HEK293 (cell line): ENCODE results near the gene PTDSS2.

Experiments
- IKZF3 ChIP-seq: fragments of 450-650 bp; IDR thresholded peaks from 2 replicates; pipeline ENCODE4 v1.5.0; 2018; ENCODE audit warnings: missing biosample characterization, mild to moderate bottlenecking, missing genetic modification characterization, moderate library complexity
- KLF10 ChIP-seq: fragments of 450-650 bp; IDR thresholded peaks from 2 replicates; pipeline ENCODE4 v1.5.1; 2018; ENCODE audit warnings: missing biosample characterization, mild to moderate bottlenecking, missing genetic modification characterization
- KLF16 ChIP-seq: fragments of 450-650 bp; formaldehyde crosslinking; IDR thresholded peaks from 2 replicates; pipeline ENCODE4 v1.5.1; 2017; ENCODE audit warnings: missing biosample characterization, missing genetic modification characterization
- KLF7 ChIP-seq: fragments of 450-650 bp; formaldehyde crosslinking; IDR thresholded peaks from 2 replicates; pipeline ENCODE4 v1.5.1; 2016; ENCODE audit warnings: missing biosample characterization, missing genetic modification characterization, borderline replicate concordance
- MEIS1 ChIP-seq: sonication (generic); formaldehyde crosslinking; IDR thresholded peaks from 2 replicates; pipeline ENCODE4 v1.8.1; 2022; ENCODE audit warnings: missing genetic modification reagents, mild to moderate bottlenecking, borderline replicate concordance
- PBX3 ChIP-seq: sonication (generic); formaldehyde crosslinking; IDR thresholded peaks from 2 replicates; pipeline ENCODE4 v1.8.1; 2022; ENCODE audit warnings: mild to moderate bottlenecking, moderate library complexity, missing genetic modification reagents
- YY1 ChIP-seq: fragments of 450-650 bp; formaldehyde crosslinking; IDR thresholded peaks from 2 replicates; pipeline ENCODE4 v1.5.1; 2018; ENCODE audit warnings: missing biosample characterization, missing genetic modification characterization
- ZBTB26 ChIP-seq: fragments of 450-650 bp; formaldehyde crosslinking; optimal IDR thresholded peaks from 2 replicates; pipeline ENCODE3; 2016; ENCODE audit warnings: missing biosample characterization, mild to moderate bottlenecking, missing genetic modification characterization
- ZEB2 ChIP-seq: fragments of 450-650 bp; formaldehyde crosslinking; IDR thresholded peaks from 2 replicates; pipeline ENCODE4 v1.5.1; 2016; ENCODE audit warnings: missing biosample characterization, missing genetic modification characterization
- ZNF140 ChIP-seq: fragments of 450-650 bp; formaldehyde crosslinking; IDR thresholded peaks from 2 replicates; pipeline ENCODE4 v1.5.1; 2016; ENCODE audit warnings: missing biosample characterization, missing genetic modification characterization
- ZNF184 ChIP-seq: fragments of 450-650 bp; IDR thresholded peaks from 2 replicates; pipeline ENCODE4 v1.5.1; 2018; ENCODE audit warnings: missing biosample characterization, mild to moderate bottlenecking, missing genetic modification characterization
- ZNF19 ChIP-seq: fragments of 450-650 bp; formaldehyde crosslinking; IDR thresholded peaks from 2 replicates; pipeline ENCODE4; 2016; ENCODE audit warnings: missing biosample characterization, missing genetic modification characterization, low read depth
- ZNF2 ChIP-seq: fragments of 450-650 bp; formaldehyde crosslinking; IDR thresholded peaks from 2 replicates; pipeline ENCODE4 v1.5.1; 2016; ENCODE audit warnings: missing biosample characterization, missing genetic modification characterization
- ZNF292 ChIP-seq: fragments of 450-650 bp; formaldehyde crosslinking; IDR thresholded peaks from 2 replicates; pipeline ENCODE4 v1.5.1; 2016; ENCODE audit warnings: low read depth, missing biosample characterization, missing genetic modification characterization, borderline replicate concordance
- ZNF366 ChIP-seq: fragments of 450-650 bp; formaldehyde crosslinking; conservative IDR thresholded peaks from 2 replicates; pipeline ENCODE4 v1.5.1; 2016; ENCODE audit warnings: missing biosample characterization, missing genetic modification characterization
- ZNF391 ChIP-seq: fragments of 450-650 bp; formaldehyde crosslinking; IDR thresholded peaks from 2 replicates; pipeline ENCODE4 v1.5.1; 2016; ENCODE audit warnings: low read depth, missing biosample characterization, missing genetic modification characterization, borderline replicate concordance
- ZNF404 ChIP-seq: fragments of 450-650 bp; formaldehyde crosslinking; IDR thresholded peaks from 2 replicates; pipeline ENCODE4 v1.5.1; 2017; ENCODE audit warnings: missing biosample characterization, missing genetic modification characterization
- ZNF501 ChIP-seq: fragments of 450-650 bp; formaldehyde crosslinking; IDR thresholded peaks from 2 replicates; pipeline ENCODE4 v1.5.1; 2016; ENCODE audit warnings: missing biosample characterization, missing genetic modification characterization
- ZNF548 ChIP-seq: fragments of 450-650 bp; formaldehyde crosslinking; IDR thresholded peaks from 2 replicates; pipeline ENCODE4 v1.5.1; 2016; ENCODE audit warnings: missing biosample characterization, missing genetic modification characterization
- ZNF600 ChIP-seq: fragments of 450-650 bp; formaldehyde crosslinking; IDR thresholded peaks from 2 replicates; pipeline ENCODE4 v1.5.1; 2016; ENCODE audit warnings: missing biosample characterization, missing genetic modification characterization
- ZNF629 ChIP-seq: fragments of 450-650 bp; formaldehyde crosslinking; IDR thresholded peaks from 2 replicates; pipeline ENCODE4 v1.5.1; 2017; ENCODE audit warnings: missing biosample characterization, missing genetic modification characterization
- ZNF660 ChIP-seq: fragments of 450-650 bp; IDR thresholded peaks from 2 replicates; pipeline ENCODE4 v1.5.1; 2018; ENCODE audit warnings: missing biosample characterization, mild to moderate bottlenecking, missing genetic modification characterization
- ZNF692 ChIP-seq: fragments of 450-650 bp; formaldehyde crosslinking; IDR thresholded peaks from 2 replicates; pipeline ENCODE4 v1.5.1; 2016; ENCODE audit warnings: missing biosample characterization, missing genetic modification characterization
- ZNF76 ChIP-seq: fragments of 450-650 bp; formaldehyde crosslinking; IDR thresholded peaks from 2 replicates; pipeline ENCODE4; 2016; ENCODE audit warnings: low read depth, missing biosample characterization, missing genetic modification characterization, borderline replicate concordance
- ZXDB ChIP-seq: fragments of 450-650 bp; formaldehyde crosslinking; IDR thresholded peaks from 2 replicates; pipeline ENCODE4 v1.5.1; 2016; ENCODE audit warnings: missing biosample characterization, missing genetic modification characterization
- TF ChIP-seq, protein P1 (sequence below): fragments of 450-650 bp; formaldehyde crosslinking; IDR thresholded peaks from 2 replicates; pipeline ENCODE4 v1.5.1; 2016; ENCODE audit warnings: missing biosample characterization, missing genetic modification characterization
- TF ChIP-seq, protein P2 (sequence below): fragments of 450-650 bp; formaldehyde crosslinking; IDR thresholded peaks from 2 replicates; pipeline ENCODE4 v1.5.1; 2016; ENCODE audit warnings: missing biosample characterization, missing genetic modification characterization, low read depth
- TF ChIP-seq, protein P3 (sequence below): fragments of 450-650 bp; formaldehyde crosslinking; IDR thresholded peaks from 2 replicates; pipeline ENCODE4 v1.5.1; 2017; ENCODE audit warnings: missing biosample characterization, missing genetic modification characterization

Gene PTDSS2

DNA sequence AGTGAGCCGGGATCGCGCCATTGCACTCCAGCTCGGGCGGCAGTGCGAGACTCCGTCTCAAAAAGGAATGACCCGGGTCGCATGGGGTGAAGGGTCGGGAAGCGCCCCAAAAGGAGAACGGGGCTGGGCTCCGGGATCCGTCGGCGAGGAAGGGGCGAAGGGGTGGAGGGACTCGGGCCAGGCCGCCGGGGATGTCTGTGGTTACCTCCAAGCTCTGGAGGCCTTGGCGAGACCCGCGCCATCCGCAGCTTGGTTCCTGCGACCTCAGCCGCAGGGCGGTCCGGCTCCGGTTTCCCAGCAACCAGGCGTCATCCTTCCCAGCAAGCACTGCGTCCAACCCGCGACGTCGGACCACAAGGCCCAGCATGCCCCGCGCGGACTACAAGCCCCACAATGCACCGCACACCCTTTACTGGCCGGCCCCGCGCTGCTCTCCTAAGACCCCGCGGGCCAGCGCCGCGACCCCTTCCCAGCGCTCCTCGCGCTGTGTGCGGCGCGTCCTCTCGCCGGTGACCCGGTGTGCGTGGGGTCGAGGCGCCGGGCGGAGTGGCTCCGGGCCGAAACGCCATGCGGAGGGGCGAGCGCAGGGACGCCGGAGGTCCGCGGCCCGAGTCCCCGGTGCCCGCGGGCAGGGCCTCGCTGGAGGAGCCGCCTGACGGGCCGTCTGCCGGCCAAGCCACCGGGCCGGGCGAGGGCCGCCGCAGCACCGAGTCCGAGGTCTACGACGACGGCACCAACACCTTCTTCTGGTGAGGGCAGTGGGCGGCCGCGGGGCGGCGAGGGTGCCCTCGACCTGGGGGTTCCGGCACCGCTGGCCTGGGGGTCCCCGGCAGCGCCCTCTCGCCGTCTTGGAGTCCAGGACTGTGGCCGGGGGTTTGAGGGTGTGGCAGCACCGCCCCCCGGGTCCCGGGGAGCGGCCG, at the start of gene PTDSS2 (continued):
- peak; percentile 52; the same call in 1 of the 2 replicates for TF ChIP-seq YY1 (tag by site-specific recombination)
- no peak for TF ChIP-seq KLF16 (tag by site-specific recombination)
- TF ChIP-seq ZNF629 (tag by site-specific recombination), result peak; percentile 30; the same call in 1 of the 2 replicates
- TF ChIP-seq ZNF292 (tag by site-specific recombination), result no peak
- TF ChIP-seq ZNF692 (tag by site-specific recombination), result peak; percentile 43
- no peak for TF ChIP-seq ZNF19 (tag by site-specific recombination)
- TF ChIP-seq ZEB2 (tag by site-specific recombination), result peak; percentile 32; the same call in 1 of the 2 replicates
- TF ChIP-seq IKZF3 (tag by site-specific recombination), result no peak
- TF ChIP-seq KLF10 (tag by site-specific recombination), result peak; percentile 32; the same call in 1 of the 2 replicates
- TF ChIP-seq ZNF501, result 0 out of 2 replicates have a peak, but pooled peaks have one; percentile 43
- no peak for TF ChIP-seq KLF7 (tag by site-specific recombination)
- TF ChIP-seq ZNF391 (tag by site-specific recombination), result 0 out of 2 replicates have a peak, but pooled peaks have one; percentile 18
- TF ChIP-seq MEIS1 (CRISPR knock-in tag), result no peak
- TF ChIP-seq ZXDB (tag by site-specific recombination), result peak; percentile 84
- TF ChIP-seq ZNF76 (tag by site-specific recombination), result peak; percentile 100
- 0 out of 2 replicates have a peak, but pooled peaks have one; percentile 56 for TF ChIP-seq ZNF184 (tag by site-specific recombination)
- TF ChIP-seq ZNF366 (tag by site-specific recombination), result no peak
- TF ChIP-seq, protein P1, sequence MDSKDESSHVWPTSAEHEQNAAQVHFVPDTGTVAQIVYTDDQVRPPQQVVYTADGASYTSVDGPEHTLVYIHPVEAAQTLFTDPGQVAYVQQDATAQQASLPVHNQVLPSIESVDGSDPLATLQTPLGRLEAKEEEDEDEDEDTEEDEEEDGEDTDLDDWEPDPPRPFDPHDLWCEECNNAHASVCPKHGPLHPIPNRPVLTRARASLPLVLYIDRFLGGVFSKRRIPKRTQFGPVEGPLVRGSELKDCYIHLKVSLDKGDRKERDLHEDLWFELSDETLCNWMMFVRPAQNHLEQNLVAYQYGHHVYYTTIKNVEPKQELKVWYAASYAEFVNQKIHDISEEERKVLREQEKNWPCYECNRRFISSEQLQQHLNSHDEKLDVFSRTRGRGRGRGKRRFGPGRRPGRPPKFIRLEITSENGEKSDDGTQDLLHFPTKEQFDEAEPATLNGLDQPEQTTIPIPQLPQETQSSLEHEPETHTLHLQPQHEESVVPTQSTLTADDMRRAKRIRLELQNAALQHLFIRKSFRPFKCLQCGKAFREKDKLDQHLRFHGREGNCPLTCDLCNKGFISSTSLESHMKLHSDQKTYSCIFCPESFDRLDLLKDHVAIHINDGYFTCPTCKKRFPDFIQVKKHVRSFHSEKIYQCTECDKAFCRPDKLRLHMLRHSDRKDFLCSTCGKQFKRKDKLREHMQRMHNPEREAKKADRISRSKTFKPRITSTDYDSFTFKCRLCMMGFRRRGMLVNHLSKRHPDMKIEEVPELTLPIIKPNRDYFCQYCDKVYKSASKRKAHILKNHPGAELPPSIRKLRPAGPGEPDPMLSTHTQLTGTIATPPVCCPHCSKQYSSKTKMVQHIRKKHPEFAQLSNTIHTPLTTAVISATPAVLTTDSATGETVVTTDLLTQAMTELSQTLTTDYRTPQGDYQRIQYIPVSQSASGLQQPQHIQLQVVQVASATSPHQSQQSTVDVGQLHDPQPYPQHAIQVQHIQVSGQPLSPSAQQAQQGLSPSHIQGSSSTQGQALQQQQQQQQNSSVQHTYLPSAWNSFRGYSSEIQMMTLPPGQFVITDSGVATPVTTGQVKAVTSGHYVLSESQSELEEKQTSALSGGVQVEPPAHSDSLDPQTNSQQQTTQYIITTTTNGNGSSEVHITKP (tag by site-specific recombination), result peak; percentile 87
- no peak for TF ChIP-seq ZNF404 (tag by site-specific recombination)
- TF ChIP-seq ZNF548, result peak; percentile 67; the same call in 1 of the 2 replicates
- TF ChIP-seq ZBTB26 (tag by site-specific recombination), result peak; percentile 87
- 0 out of 2 replicates have a peak, but pooled peaks have one; percentile 29 for TF ChIP-seq ZNF660
- 0 out of 2 replicates have a peak, but pooled peaks have one; percentile 39 for TF ChIP-seq ZNF2 (tag by site-specific recombination)
- TF ChIP-seq, protein P2, sequence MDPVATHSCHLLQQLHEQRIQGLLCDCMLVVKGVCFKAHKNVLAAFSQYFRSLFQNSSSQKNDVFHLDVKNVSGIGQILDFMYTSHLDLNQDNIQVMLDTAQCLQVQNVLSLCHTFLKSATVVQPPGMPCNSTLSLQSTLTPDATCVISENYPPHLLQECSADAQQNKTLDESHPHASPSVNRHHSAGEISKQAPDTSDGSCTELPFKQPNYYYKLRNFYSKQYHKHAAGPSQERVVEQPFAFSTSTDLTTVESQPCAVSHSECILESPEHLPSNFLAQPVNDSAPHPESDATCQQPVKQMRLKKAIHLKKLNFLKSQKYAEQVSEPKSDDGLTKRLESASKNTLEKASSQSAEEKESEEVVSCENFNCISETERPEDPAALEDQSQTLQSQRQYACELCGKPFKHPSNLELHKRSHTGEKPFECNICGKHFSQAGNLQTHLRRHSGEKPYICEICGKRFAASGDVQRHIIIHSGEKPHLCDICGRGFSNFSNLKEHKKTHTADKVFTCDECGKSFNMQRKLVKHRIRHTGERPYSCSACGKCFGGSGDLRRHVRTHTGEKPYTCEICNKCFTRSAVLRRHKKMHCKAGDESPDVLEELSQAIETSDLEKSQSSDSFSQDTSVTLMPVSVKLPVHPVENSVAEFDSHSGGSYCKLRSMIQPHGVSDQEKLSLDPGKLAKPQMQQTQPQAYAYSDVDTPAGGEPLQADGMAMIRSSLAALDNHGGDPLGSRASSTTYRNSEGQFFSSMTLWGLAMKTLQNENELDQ, result no peak
- peak; percentile 92 for TF ChIP-seq ZNF600 (tag by site-specific recombination)
- TF ChIP-seq, protein P3, sequence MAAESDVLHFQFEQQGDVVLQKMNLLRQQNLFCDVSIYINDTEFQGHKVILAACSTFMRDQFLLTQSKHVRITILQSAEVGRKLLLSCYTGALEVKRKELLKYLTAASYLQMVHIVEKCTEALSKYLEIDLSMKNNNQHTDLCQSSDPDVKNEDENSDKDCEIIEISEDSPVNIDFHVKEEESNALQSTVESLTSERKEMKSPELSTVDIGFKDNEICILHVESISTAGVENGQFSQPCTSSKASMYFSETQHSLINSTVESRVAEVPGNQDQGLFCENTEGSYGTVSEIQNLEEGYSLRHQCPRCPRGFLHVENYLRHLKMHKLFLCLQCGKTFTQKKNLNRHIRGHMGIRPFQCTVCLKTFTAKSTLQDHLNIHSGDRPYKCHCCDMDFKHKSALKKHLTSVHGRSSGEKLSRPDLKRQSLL (tag by site-specific recombination), result no peak
- TF ChIP-seq ZNF140 (tag by site-specific recombination), result no peak
- peak; percentile 20; the same call in 1 of the 2 replicates for TF ChIP-seq PBX3 (CRISPR knock-in tag)
